GM21529 (cell line): ENCODE results near the gene RNF112.

ENCODE experiments used
- ATAC-seq: cut with Tn5 transposase; IDR thresholded peaks from one replicate; pipeline ENCODE4 v1.9.1; 2021; ENCODE audit not compliant: unreplicated experiment

RNF112 gene

GRCh38 chr17:19410875-19411620 is at the start of gene RNF112:
RNF112 (plus strand) TSS chr17:19411232; CDS start chr17:19411409, 177 bp downstream.
- ATAC-seq: no peak

- no peak for ATAC-seq
Observed at GRCh38 chr17:19361326-19361725, 49.7 kb upstream of the RNF112 start.

GRCh38 chr17:19361944-19362276 is 49.1 kb upstream of the RNF112 start:
- ATAC-seq: no peak

- peak; percentile 85 for ATAC-seq
Observed at GRCh38 chr17:19362277-19363113, 48.5 kb upstream of the RNF112 start, which contains the start of gene B9D1. B9D1 (minus strand) TSS chr17:19362723; CDS start chr17:19362569, 154 bp downstream.

- ATAC-seq: no peak
Observed at GRCh38 chr17:19363114-19363438, 48.0 kb upstream of the RNF112 start.

GRCh38 chr17:19363460-19364035 is 47.5 kb upstream of the RNF112 start:
- ATAC-seq: no peak

GRCh38 chr17:19364699-19365498 is 46.1 kb upstream of the RNF112 start:
- no peak for ATAC-seq

- no peak for ATAC-seq
Observed at GRCh38 chr17:19365499-19365817, 45.6 kb upstream of the RNF112 start.

GRCh38 chr17:19365833-19366636 is 45.0 kb upstream of the RNF112 start:
- no peak for ATAC-seq

- ATAC-seq: no peak
Observed at GRCh38 chr17:19366637-19366972, 44.4 kb upstream of the RNF112 start.

GRCh38 chr17:19368229-19368628 is 42.8 kb upstream of the RNF112 start:
- ATAC-seq: no peak

GRCh38 chr17:19369107-19369778 is 41.8 kb upstream of the RNF112 start:
- ATAC-seq: no peak

- ATAC-seq: no peak
Observed at GRCh38 chr17:19369846-19370492, 41.1 kb upstream of the RNF112 start.

GRCh38 chr17:19370493-19370960 is 40.5 kb upstream of the RNF112 start:
- ATAC-seq: peak; percentile 62

GRCh38 chr17:19371259-19372010 is 39.6 kb upstream of the RNF112 start:
- no peak for ATAC-seq

GRCh38 chr17:19372011-19372370 is 39.0 kb upstream of the RNF112 start:
- no peak for ATAC-seq

GRCh38 chr17:19372439-19372838 is 38.6 kb upstream of the RNF112 start:
- ATAC-seq: no peak

- no peak for ATAC-seq
Observed at GRCh38 chr17:19372866-19373504, 38.0 kb upstream of the RNF112 start.
